Measurements from ENCODE around the gene OR14I1.
A peak's percentile ranks its signal among the peaks of the same experiment; 100 is the strongest.

OR14I1 gene

DNA sequence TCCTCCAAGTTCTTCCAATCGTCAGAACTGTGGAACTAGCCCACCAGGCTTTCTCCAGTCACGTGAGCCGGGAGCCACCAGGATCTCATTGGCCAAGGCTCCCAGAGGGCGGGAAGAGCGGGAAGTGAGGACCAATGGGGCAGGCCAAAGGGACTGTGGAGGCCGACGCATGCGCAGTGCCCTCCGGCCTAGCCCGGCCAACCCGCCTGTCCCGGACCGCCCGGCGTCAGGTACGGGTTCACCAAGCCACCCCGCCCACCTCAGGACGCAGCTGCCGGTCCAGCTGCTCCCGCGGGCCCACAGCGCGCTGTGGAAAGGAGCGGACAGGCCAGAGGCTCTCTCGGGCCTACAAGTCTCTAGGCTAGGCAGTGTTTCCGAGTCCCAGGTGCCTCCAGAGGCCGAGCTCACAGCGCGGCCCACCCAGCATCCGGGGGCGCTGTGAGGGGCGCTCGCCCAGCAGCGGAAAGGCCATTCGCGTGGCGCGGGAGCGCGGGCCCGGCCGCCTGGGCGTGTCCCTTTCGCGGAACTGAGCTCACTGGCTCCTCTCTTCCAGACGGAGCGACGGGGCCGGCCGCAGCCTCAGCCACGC is 10.9 kb downstream of the OR14I1 start:
- Histone ChIP-seq H3K4me3 (ENCODE audit: insufficient read depth in 1 of 2, low read depth in 1 of 2, low read length in 2 of 2) (no peak overlapping the region), H2BK15ac (ENCODE audit: low read depth, poor library complexity, severe bottlenecking) (no peak overlapping the region), H3K4me1 (ENCODE audit: control insufficient read depth, insufficient read depth, low read depth, low read length) (no peaks in the 10 kb centered on the region), H3K9ac (ENCODE audit: low read length) (no peak overlapping the region), H2BK5ac (ENCODE audit: low read depth, low read length, poor library complexity, severe bottlenecking) (no peak overlapping the region), H3K27ac (ENCODE audit: low read length, poor library complexity, severe bottlenecking) (no peak overlapping the region), H2AK5ac (ENCODE audit: low read length, severe bottlenecking) (no peak overlapping the region), H3K9me3 (ENCODE audit: control insufficient read depth, low read length) (peaks cover 16% of the 10 kb centered on the region), H3K14ac (ENCODE audit: low read length in 2 of 2) (no peak overlapping the region), H2AFZ (ENCODE audit: low read depth, low read length) (no peak overlapping the region), H4K91ac (ENCODE audit: low read length) (peak overlapping the region; percentile 15), H3K18ac (ENCODE audit: low read depth in 1 of 2, low read length in 2 of 2) (no peak overlapping the region), H2BK120ac (ENCODE audit: low read depth, low read length) (no peak overlapping the region), H4K8ac (ENCODE audit: low read length) (no peak overlapping the region), H3K23ac (ENCODE audit: low read length in 2 of 2) (no peak overlapping the region), H3K4me2 (ENCODE audit: low read length, poor library complexity, severe bottlenecking) (no peak overlapping the region), H3K27me3 (ENCODE audit: control insufficient read depth in 1 of 2, insufficient read depth in 1 of 2, low read length in 2 of 2) (no peaks in the 10 kb centered on the region), H3K36me3 (ENCODE audit: control insufficient read depth in 1 of 2, insufficient read depth in 2 of 2, low read depth in 1 of 2, low read length in 2 of 2) (no peaks in the 10 kb centered on the region), H3K4ac (ENCODE audit: low read depth in 1 of 2, low read length in 2 of 2) (no peak overlapping the region), H2BK12ac (ENCODE audit: low read length in 2 of 2) (no peak overlapping the region), H3K79me1 (replicated peaks; ENCODE audit: low read length, poor library complexity, severe bottlenecking) (no peaks in the 10 kb centered on the region)
- DNase-seq, result no peak
- WGBS, result 90% methylated on average over 51 of the region's 51 CpGs

DNA sequence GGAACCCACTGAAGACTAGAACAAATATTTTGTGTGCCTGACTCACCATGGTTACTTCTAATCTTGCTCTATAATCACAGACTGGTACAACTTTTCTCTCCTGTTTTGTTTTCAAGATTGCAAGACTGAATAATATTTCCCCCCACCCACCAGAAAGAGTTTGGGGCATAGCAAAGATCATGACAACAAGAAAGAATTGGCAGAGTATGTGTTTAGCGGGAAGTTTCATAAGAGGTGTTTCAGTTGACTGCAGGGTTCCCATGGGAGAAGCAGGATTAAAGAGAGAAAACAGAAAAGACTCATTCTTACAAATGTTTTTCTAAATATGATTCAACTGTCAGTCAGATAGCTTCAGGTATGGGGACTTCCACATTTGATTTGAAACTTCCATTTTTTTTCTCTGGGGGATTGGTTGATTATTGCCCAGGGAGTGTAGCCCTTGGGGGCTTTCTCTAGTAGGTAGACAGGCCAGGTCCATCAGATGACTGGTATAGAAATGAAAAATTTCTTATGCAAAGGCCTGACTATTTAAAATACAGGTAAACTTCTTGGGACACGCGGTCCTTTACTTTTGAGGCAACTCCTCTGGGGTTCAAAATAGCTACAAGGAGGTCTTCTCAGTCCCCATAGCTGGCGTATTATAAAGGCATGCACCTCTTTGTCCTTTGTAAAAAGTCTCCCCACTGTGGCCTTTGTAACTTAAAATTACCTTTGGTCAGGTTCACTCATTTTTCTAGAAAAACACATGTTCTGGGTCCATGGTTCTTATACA is 13.9 kb downstream of the OR14I1 start:
- Histone ChIP-seq H3K9me3 (ENCODE audit: control insufficient read depth, low read length) (peaks cover 20% of the 10 kb centered on the region), H3K4me2 (ENCODE audit: low read length, poor library complexity, severe bottlenecking) (no peak overlapping the region), H4K91ac (ENCODE audit: low read length) (no peak overlapping the region), H2AFZ (ENCODE audit: low read depth, low read length) (no peak overlapping the region), H3K36me3 (ENCODE audit: control insufficient read depth in 1 of 2, insufficient read depth in 2 of 2, low read depth in 1 of 2, low read length in 2 of 2) (no peaks in the 10 kb centered on the region), H2BK15ac (ENCODE audit: low read depth, poor library complexity, severe bottlenecking) (no peak overlapping the region), H3K79me1 (replicated peaks; ENCODE audit: low read length, poor library complexity, severe bottlenecking) (no peaks in the 10 kb centered on the region), H3K23ac (ENCODE audit: low read length in 2 of 2) (no peak overlapping the region), H3K27ac (ENCODE audit: low read length, poor library complexity, severe bottlenecking) (no peak overlapping the region), H4K8ac (ENCODE audit: low read length) (no peak overlapping the region), H3K9ac (ENCODE audit: low read length) (no peak overlapping the region), H2BK5ac (ENCODE audit: low read depth, low read length, poor library complexity, severe bottlenecking) (no peak overlapping the region), H3K4me3 (ENCODE audit: insufficient read depth in 1 of 2, low read depth in 1 of 2, low read length in 2 of 2) (no peak overlapping the region), H2BK12ac (ENCODE audit: low read length in 2 of 2) (no peak overlapping the region), H3K4me1 (ENCODE audit: control insufficient read depth, insufficient read depth, low read depth, low read length) (no peaks in the 10 kb centered on the region), H2AK5ac (ENCODE audit: low read length, severe bottlenecking) (no peak overlapping the region), H3K18ac (ENCODE audit: low read depth in 1 of 2, low read length in 2 of 2) (no peak overlapping the region), H2BK120ac (ENCODE audit: low read depth, low read length) (no peak overlapping the region), H3K14ac (ENCODE audit: low read length in 2 of 2) (no peak overlapping the region), H3K27me3 (ENCODE audit: control insufficient read depth in 1 of 2, insufficient read depth in 1 of 2, low read length in 2 of 2) (no peaks in the 10 kb centered on the region), H3K4ac (ENCODE audit: low read depth in 1 of 2, low read length in 2 of 2) (no peak overlapping the region)
- no peak for DNase-seq
- WGBS, result 59% methylated on average over 3 of the region's 4 CpGs

DNA sequence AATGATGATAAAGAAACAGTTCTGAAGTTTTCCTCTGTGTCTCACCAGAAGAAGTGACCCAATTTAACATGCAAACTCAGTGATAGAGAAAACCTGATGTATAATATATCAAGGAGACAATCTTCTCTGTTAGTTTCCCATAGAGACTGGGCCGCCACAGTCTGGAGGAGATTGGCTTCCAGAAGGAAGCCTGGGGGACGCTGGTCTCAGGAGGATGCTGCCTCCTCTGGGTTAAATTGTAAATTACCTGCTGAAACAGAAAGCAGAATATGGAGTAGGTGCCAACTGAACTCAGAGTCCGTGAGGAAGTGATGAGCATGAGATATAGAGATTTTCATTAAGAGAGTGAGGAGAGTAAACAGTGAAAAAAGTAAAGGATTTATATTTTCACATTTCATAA is 15.8 kb downstream of the OR14I1 start:
- no peak overlapping the region for H2AK5ac ChIP-seq (ENCODE audit: low read length, severe bottlenecking)
- no peak overlapping the region for H3K27ac ChIP-seq (ENCODE audit: low read length, poor library complexity, severe bottlenecking)
- H3K9ac ChIP-seq (ENCODE audit: low read length), result no peak overlapping the region
- no peak overlapping the region for H4K91ac ChIP-seq (ENCODE audit: low read length)
- H2BK5ac ChIP-seq (ENCODE audit: low read depth, low read length, poor library complexity, severe bottlenecking), result no peak overlapping the region
- 55% methylated on average over 2 of the region's 3 CpGs for WGBS
- H3K23ac ChIP-seq (ENCODE audit: low read length in 2 of 2), result no peak overlapping the region
- no peak for DNase-seq
- no peak overlapping the region for H2BK12ac ChIP-seq (ENCODE audit: low read length in 2 of 2)
- no peak overlapping the region for H3K18ac ChIP-seq (ENCODE audit: low read depth in 1 of 2, low read length in 2 of 2)
- no peak overlapping the region for H2BK120ac ChIP-seq (ENCODE audit: low read depth, low read length)
- no peak overlapping the region for H2BK15ac ChIP-seq (ENCODE audit: low read depth, poor library complexity, severe bottlenecking)
- no peaks in the 10 kb centered on the region for H3K4me1 ChIP-seq (ENCODE audit: control insufficient read depth, insufficient read depth, low read depth, low read length)
- no peaks in the 10 kb centered on the region for H3K79me1 ChIP-seq (replicated peaks; ENCODE audit: low read length, poor library complexity, severe bottlenecking)
- H2AFZ ChIP-seq (ENCODE audit: low read depth, low read length), result no peak overlapping the region
- H3K14ac ChIP-seq (ENCODE audit: low read length in 2 of 2), result no peak overlapping the region
- H3K27me3 ChIP-seq (ENCODE audit: control insufficient read depth in 1 of 2, insufficient read depth in 1 of 2, low read length in 2 of 2), result no peaks in the 10 kb centered on the region
- no peak overlapping the region for H3K4me2 ChIP-seq (ENCODE audit: low read length, poor library complexity, severe bottlenecking)
- no peak overlapping the region for H3K4me3 ChIP-seq (ENCODE audit: insufficient read depth in 1 of 2, low read depth in 1 of 2, low read length in 2 of 2)
- H3K9me3 ChIP-seq (ENCODE audit: control insufficient read depth, low read length), result peaks cover 16% of the 10 kb centered on the region
- H3K4ac ChIP-seq (ENCODE audit: low read depth in 1 of 2, low read length in 2 of 2), result no peak overlapping the region
- H4K8ac ChIP-seq (ENCODE audit: low read length), result no peak overlapping the region
- no peaks in the 10 kb centered on the region for H3K36me3 ChIP-seq (ENCODE audit: control insufficient read depth in 1 of 2, insufficient read depth in 2 of 2, low read depth in 1 of 2, low read length in 2 of 2)

DNA sequence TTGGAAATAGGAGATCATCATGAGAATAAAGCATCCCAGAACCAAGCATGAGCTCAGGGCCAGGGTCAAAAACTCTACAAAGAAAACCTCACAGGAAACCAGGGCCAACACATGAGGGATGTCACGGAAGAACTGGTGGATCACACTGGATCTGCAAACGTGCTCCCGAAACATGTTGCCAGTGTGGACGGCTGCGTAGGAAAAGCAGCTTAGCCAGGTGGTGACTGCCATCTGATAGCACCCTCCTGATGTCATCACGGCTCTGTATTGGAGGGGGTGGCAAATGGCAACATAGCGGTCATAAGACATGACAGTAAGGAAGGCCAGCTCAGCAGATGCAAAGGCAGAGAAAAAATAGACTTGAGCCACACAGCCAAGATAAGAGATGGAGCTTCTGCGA is 20.9 kb downstream of the OR14I1 start:
- no peak overlapping the region for H2BK15ac ChIP-seq (ENCODE audit: low read depth, poor library complexity, severe bottlenecking)
- H3K4me3 ChIP-seq (ENCODE audit: insufficient read depth in 1 of 2, low read depth in 1 of 2, low read length in 2 of 2), result no peak overlapping the region
- H3K18ac ChIP-seq (ENCODE audit: low read depth in 1 of 2, low read length in 2 of 2), result no peak overlapping the region
- no peak overlapping the region for H2BK120ac ChIP-seq (ENCODE audit: low read depth, low read length)
- no peak overlapping the region for H3K27ac ChIP-seq (ENCODE audit: low read length, poor library complexity, severe bottlenecking)
- no peak overlapping the region for H2BK5ac ChIP-seq (ENCODE audit: low read depth, low read length, poor library complexity, severe bottlenecking)
- H2AFZ ChIP-seq (ENCODE audit: low read depth, low read length), result no peak overlapping the region
- no peak for DNase-seq
- H4K8ac ChIP-seq (ENCODE audit: low read length), result no peak overlapping the region
- H3K79me1 ChIP-seq (replicated peaks; ENCODE audit: low read length, poor library complexity, severe bottlenecking), result no peaks in the 10 kb centered on the region
- H3K4ac ChIP-seq (ENCODE audit: low read depth in 1 of 2, low read length in 2 of 2), result no peak overlapping the region
- H3K4me2 ChIP-seq (ENCODE audit: low read length, poor library complexity, severe bottlenecking), result no peak overlapping the region
- no peak overlapping the region for H4K91ac ChIP-seq (ENCODE audit: low read length)
- no peaks in the 10 kb centered on the region for H3K27me3 ChIP-seq (ENCODE audit: control insufficient read depth in 1 of 2, insufficient read depth in 1 of 2, low read length in 2 of 2)
- no peaks in the 10 kb centered on the region for H3K36me3 ChIP-seq (ENCODE audit: control insufficient read depth in 1 of 2, insufficient read depth in 2 of 2, low read depth in 1 of 2, low read length in 2 of 2)
- no peak overlapping the region for H3K9ac ChIP-seq (ENCODE audit: low read length)
- no peak overlapping the region for H3K23ac ChIP-seq (ENCODE audit: low read length in 2 of 2)
- H2BK12ac ChIP-seq (ENCODE audit: low read length in 2 of 2), result no peak overlapping the region
- no peaks in the 10 kb centered on the region for H3K4me1 ChIP-seq (ENCODE audit: control insufficient read depth, insufficient read depth, low read depth, low read length)
- H3K9me3 ChIP-seq (ENCODE audit: control insufficient read depth, low read length), result peaks cover 24% of the 10 kb centered on the region
- no peak overlapping the region for H3K14ac ChIP-seq (ENCODE audit: low read length in 2 of 2)
- 83% methylated on average over 8 of the region's 8 CpGs for WGBS
- H2AK5ac ChIP-seq (ENCODE audit: low read length, severe bottlenecking), result no peak overlapping the region
